GM10847 (cell line): ENCODE results near the gene DRC7.

Experiments
- POLR2A ChIP-seq: IDR thresholded peaks from 2 replicates; pipeline ENCODE4 v1.6.1; 2011; ENCODE audit not compliant: insufficient read length; ENCODE audit errors: extremely low read depth

Gene DRC7

GRCh38 chr16:57762365-57763040 lies 67.9 kb downstream of the DRC7 start:
- TF ChIP-seq POLR2A: no peak

DNA sequence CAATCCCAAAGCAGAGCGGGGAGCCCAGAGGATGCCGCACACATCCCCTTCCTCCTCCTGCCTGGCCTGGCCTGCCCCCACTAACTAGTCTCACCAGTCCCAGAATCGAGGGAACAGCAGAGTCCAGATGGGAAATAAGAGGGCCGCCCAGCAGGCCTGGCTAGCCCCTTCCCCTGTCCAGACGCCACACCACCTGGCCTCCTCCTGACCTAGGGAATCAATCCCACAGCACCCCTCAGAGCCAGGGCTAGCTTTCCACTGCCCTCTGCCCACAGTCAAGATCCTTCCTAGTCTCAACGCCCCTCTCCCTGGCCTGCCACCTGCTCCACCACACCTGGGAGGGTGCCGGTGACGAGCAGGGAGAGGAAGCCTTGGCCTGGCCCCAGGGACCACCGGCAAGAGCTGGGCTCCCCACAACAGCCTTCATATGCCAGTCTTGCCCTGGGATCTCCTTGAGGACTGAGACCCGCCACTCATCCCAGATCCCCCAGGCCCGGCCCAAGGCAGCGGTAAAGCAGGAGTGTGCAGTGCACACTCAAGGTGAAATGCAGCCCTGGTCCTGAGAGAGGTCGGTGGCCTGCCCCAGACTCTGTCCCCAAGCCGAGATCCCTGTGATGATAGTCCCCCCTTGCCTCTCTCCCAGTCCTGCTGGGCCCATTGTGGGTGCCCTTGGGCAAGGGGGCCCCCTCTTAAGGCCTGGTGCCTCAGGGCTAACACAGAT lies 68.8 kb downstream of the DRC7 start:
- no peak for TF ChIP-seq POLR2A

GRCh38 chr16:57764006-57764340 lies 69.4 kb downstream of the DRC7 start:
- no peak for TF ChIP-seq POLR2A

DNA sequence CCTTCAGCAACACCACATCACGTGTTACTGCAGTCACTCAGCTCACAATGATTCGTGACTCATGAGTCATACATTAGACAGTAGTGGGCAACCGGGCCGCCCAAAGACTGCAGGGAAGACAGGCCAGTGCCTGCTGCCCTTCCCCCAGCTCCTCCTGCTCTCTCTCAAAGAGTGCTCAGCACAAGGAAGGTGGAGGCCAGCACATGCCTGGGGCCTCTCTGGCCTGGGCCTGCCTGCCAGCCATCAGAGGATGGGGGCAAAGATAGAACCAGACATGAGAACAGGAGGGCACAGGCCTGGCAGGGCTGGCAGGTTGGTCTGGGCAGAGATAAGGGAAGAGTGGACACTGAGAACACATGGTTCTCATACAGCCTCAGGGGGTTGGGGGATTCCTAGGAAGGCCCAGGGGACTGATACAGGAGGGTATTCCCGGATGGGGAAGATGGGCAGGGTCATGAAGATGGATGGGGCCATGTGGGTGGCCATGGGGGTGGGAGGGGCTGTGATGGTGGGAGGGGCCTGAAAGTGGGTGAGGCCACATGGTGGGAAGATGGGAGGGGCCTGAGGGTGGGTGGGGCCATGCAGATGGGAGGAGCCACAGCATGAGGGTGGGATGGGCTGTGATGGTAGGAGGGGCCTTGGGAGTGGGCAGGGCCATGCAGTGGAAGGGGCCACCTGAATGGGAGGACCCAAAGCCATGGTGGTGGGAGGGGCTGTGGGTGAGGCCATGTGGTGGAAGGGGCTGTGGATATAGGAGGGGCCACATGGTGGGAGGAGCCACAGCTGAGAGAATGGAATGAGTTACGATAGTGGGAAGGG lies 69.9 kb downstream of the DRC7 start:
- no peak for TF ChIP-seq POLR2A

- no peak for TF ChIP-seq POLR2A
These were observed 70.6 kb downstream of the DRC7 start for GRCh38 chr16:57765160-57765728.

GRCh38 chr16:57766714-57767348 lies 72.2 kb downstream of the DRC7 start:
- no peak for TF ChIP-seq POLR2A

DNA sequence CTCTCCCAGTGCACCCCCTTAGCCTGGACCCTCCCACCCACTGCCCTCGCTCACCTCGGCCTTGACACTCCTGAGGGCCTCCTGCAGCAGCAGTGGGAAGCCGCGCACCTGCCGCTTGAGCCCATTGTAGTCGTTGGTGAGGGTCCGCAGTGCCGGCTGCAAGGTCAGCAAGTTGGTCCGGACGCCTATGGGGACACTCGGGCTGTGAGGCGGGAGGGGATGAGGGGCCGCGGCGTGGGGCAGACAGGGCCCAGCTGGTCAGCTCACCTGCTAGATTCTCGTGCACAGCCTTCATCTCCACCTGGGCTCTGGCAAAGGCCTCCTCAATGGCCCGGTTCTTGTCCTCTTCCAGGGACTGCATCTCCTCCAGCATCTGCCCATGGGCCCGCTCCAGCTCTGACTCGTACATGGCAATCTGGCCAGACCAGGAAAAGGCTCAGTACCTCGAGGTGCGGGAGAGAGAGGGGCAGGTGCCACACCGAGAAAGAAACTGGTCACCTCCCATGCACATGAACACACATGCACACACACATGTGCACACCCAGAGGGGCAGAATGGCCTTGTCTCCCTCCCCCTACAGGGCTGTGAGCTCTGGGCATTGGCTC lies 75.0 kb downstream of the DRC7 start:
- no peak for TF ChIP-seq POLR2A

GRCh38 chr16:57770361-57770760 lies 75.8 kb downstream of the DRC7 start:
- TF ChIP-seq POLR2A: no peak

GRCh38 chr16:57771141-57771785 lies 76.7 kb downstream of the DRC7 start:
- TF ChIP-seq POLR2A: no peak

- TF ChIP-seq POLR2A: no peak
These were observed 78.4 kb downstream of the DRC7 start for GRCh38 chr16:57773019-57773418.

GRCh38 chr16:57773655-57774295 lies 79.2 kb downstream of the DRC7 start:
- no peak for TF ChIP-seq POLR2A

GRCh38 chr16:57774705-57775285 lies 80.2 kb downstream of the DRC7 start:
- TF ChIP-seq POLR2A: no peak

- no peak for TF ChIP-seq POLR2A
These were observed 81.3 kb downstream of the DRC7 start for GRCh38 chr16:57775661-57776469.
